Spleen (tissue), 7 donors: ENCODE measurements around the gene GPR135.

Experiments
- POLR2A ChIP-seq, 3 donors: fragments of 450-650 bp; IDR thresholded peaks; one replicate each; pipeline ENCODE4 v1.5.1; 2017; ENCODE audit warnings: antibody characterized with exemption in 3 of 3, mild to moderate bottlenecking in 1 of 3
- TF ChIP-seq, protein P1 (sequence below), 11 experiments: fragments of 200-600 bp in 7 of 11; fragments of 450-650 bp in 4 of 11; sonication (generic) in 4 of 11; IDR thresholded peaks in 8 of 11; conservative IDR thresholded peaks in 3 of 11; 1 replicate in 7 of 11; 2 replicates in 4 of 11; pipeline versions ENCODE4 v1.4.0 to v1.8.0; 2016 to 2021; ENCODE audit warnings: antibody characterized with exemption in 11 of 11, inconsistent platforms in 4 of 11, mild to moderate bottlenecking in 1 of 11
- donor health status: DM: no; HTN: no; CAD: no; lungs with moderate emphysema.
- donor health status: DM: no; HTN: no; CAD: no.
- donor health status: DM: no; HTN: no; CAD: no.

DNA sequence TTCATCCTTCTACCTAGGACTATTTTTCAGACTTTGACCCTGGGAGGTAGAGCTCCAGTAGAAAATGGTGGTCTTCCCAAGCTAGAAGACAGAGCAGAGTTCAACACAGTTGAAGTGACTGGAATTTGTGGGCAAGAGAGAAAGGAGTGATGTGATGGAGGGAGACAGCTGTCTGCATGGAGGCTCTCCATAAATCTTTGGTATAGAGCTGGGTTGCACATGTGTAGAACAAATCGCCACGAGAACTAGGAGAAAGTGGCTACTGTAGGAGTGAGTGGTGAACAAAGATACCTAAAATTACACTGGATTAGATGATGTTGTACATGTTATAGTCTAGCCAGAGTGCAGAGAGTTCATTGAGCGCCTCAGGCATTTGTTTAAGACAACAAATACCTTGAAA lies 14.5 kb downstream of the GPR135 start:
- TF ChIP-seq, protein P1, sequence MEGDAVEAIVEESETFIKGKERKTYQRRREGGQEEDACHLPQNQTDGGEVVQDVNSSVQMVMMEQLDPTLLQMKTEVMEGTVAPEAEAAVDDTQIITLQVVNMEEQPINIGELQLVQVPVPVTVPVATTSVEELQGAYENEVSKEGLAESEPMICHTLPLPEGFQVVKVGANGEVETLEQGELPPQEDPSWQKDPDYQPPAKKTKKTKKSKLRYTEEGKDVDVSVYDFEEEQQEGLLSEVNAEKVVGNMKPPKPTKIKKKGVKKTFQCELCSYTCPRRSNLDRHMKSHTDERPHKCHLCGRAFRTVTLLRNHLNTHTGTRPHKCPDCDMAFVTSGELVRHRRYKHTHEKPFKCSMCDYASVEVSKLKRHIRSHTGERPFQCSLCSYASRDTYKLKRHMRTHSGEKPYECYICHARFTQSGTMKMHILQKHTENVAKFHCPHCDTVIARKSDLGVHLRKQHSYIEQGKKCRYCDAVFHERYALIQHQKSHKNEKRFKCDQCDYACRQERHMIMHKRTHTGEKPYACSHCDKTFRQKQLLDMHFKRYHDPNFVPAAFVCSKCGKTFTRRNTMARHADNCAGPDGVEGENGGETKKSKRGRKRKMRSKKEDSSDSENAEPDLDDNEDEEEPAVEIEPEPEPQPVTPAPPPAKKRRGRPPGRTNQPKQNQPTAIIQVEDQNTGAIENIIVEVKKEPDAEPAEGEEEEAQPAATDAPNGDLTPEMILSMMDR (IDR thresholded peaks at IDR 0.05 in 8 of 11, conservative IDR thresholded peaks at IDR 0.05 in 3 of 11), result no peak
- TF ChIP-seq POLR2A (IDR thresholded peaks at IDR 0.05), result no peak
